Measurements from ENCODE around the gene RAB7B. TPM values are rescaled to one million over a fixed set of nuclear protein-coding genes. Genes with fewer than 3 reads are reported as not detected.
A peak's percentile ranks its signal among the peaks of the same experiment; 100 is the strongest.

Gene RAB7B
- total RNA-seq, 6 experiments from 2014 or later, result 0.14 to 1.4 (median 0.37) TPM

GRCh38 chr1:205929496-205930194, 73.5 kb downstream of the RAB7B start:
- 84% methylated on average over 14 of the region's 19 CpGs for WGBS (ENCODE audit: insufficient coverage, low coverage, low lambda C conversion rate, missing lambda C conversion rate)
- no peaks in the 10 kb centered on the region for H3K36me3 ChIP-seq
- H3K9me3 ChIP-seq, result no peaks in the 10 kb centered on the region
- H3K27me3 ChIP-seq, result no peaks in the 10 kb centered on the region
- no peak for ATAC-seq
- no peak for TF ChIP-seq POLR2A (IDR thresholded peaks at IDR 0.05)
- TF ChIP-seq, protein P1, sequence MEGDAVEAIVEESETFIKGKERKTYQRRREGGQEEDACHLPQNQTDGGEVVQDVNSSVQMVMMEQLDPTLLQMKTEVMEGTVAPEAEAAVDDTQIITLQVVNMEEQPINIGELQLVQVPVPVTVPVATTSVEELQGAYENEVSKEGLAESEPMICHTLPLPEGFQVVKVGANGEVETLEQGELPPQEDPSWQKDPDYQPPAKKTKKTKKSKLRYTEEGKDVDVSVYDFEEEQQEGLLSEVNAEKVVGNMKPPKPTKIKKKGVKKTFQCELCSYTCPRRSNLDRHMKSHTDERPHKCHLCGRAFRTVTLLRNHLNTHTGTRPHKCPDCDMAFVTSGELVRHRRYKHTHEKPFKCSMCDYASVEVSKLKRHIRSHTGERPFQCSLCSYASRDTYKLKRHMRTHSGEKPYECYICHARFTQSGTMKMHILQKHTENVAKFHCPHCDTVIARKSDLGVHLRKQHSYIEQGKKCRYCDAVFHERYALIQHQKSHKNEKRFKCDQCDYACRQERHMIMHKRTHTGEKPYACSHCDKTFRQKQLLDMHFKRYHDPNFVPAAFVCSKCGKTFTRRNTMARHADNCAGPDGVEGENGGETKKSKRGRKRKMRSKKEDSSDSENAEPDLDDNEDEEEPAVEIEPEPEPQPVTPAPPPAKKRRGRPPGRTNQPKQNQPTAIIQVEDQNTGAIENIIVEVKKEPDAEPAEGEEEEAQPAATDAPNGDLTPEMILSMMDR (IDR thresholded peaks at IDR 0.05), result no peak
- no peak overlapping the region for H3K4me3 ChIP-seq
- intact Hi-C loops (cut with DNase I), result loop anchor here in 1 of 2 donors (5.0 to 10.0 kb wide), 2 partner anchors 48 to 175 kb away; no protein-coding TSS in a partner anchor
- no peaks in the 10 kb centered on the region for H3K4me1 ChIP-seq
- no peak for DNase-seq
- no peak overlapping the region for H3K27ac ChIP-seq

DNA sequence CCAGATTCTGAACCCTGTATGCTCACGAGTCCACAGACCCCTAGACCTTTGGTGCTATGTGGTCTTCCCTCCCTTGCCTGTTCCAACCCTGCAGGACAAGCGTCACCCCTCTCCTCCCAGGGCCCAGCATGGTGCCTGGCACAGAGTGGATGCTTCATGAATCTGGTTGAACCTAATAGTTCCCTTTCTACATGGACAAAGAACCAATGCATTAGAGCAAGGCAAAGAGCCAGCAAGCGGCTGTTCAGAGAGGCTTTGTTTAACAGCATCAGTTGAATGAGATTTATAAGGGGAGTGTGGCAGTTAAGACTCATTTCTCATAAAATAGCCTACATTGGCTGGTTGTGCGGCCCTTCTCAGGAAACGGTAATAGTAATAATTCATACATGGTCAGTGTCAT, 74.9 kb downstream of the RAB7B start:
- intact Hi-C loops (cut with DNase I), result loop anchor here in 1 of 2 donors (5.0 to 10.0 kb wide), 2 partner anchors 49 to 176 kb away; no protein-coding TSS in a partner anchor
- DNase-seq (no peak), ATAC-seq (no peak)
- Histone ChIP-seq H3K36me3 (no peaks in the 10 kb centered on the region), H3K4me3 (no peak overlapping the region), H3K27ac (no peak overlapping the region), H3K4me1 (no peaks in the 10 kb centered on the region), H3K27me3 (no peaks in the 10 kb centered on the region), H3K9me3 (no peaks in the 10 kb centered on the region)
- 90% methylated on average over 3 of the region's 5 CpGs for WGBS (ENCODE audit: insufficient coverage, low coverage, low lambda C conversion rate, missing lambda C conversion rate)
- no peak for TF ChIP-seq POLR2A (IDR thresholded peaks at IDR 0.05)
- TF ChIP-seq, protein P1 (IDR thresholded peaks at IDR 0.05), result no peak

GRCh38 chr1:205927676-205928075, 75.5 kb downstream of the RAB7B start:
- TF ChIP-seq, protein P1 (IDR thresholded peaks at IDR 0.05), result no peak
- no peak for TF ChIP-seq POLR2A (IDR thresholded peaks at IDR 0.05)
- intact Hi-C loops (cut with DNase I), result loop anchor here in 1 of 2 donors (5.0 to 10.0 kb wide), 2 partner anchors 50 to 177 kb away; no protein-coding TSS in a partner anchor
- no peak overlapping the region for H3K27ac ChIP-seq

GRCh38 chr1:205927247-205927646, 75.9 kb downstream of the RAB7B start:
- no peak for ATAC-seq
- Histone ChIP-seq H3K27me3 (no peaks in the 10 kb centered on the region), H3K9me3 (no peaks in the 10 kb centered on the region), H3K4me1 (no peaks in the 10 kb centered on the region), H3K36me3 (no peaks in the 10 kb centered on the region), H3K27ac (no peak overlapping the region), H3K4me3 (no peak overlapping the region)
- TF ChIP-seq POLR2A (IDR thresholded peaks at IDR 0.05), result no peak
- TF ChIP-seq, protein P1 (IDR thresholded peaks at IDR 0.05), result no peak
- intact Hi-C loops (cut with DNase I), result loop anchor here in 1 of 2 donors (5.0 to 10.0 kb wide), 2 partner anchors 50 to 178 kb away; no protein-coding TSS in a partner anchor
- WGBS (ENCODE audit: insufficient coverage, low coverage, low lambda C conversion rate, missing lambda C conversion rate), result 82% methylated on average over 4 of the region's 6 CpGs
- peak in 1 of 3 donors; percentile 7 for DNase-seq

More at GRCh38 chr1:205927676-205928075, 75.5 kb downstream of the RAB7B start:
- no peaks in the 10 kb centered on the region for H3K9me3 ChIP-seq
- H3K27me3 ChIP-seq, result no peaks in the 10 kb centered on the region
- no CpG with 5 or more reads among the region's 12 CpGs for WGBS (ENCODE audit: insufficient coverage, low coverage, low lambda C conversion rate, missing lambda C conversion rate)
- ATAC-seq (no peak), DNase-seq (no peak)
- H3K4me3 ChIP-seq, result no peak overlapping the region
- no peaks in the 10 kb centered on the region for H3K4me1 ChIP-seq
- H3K36me3 ChIP-seq, result no peaks in the 10 kb centered on the region

Other genes with a start within 250 kb of the RAB7B start
- gene RAB29, start 227.9 kb downstream of the RAB7B start, total RNA-seq, result 10 to 100 TPM; 16.4 to 26.8 (median 21.2) TPM
- gene SLC41A1, start 190.2 kb downstream of the RAB7B start, total RNA-seq, result 1 to 10 TPM; 3.4 to 6.4 (median 4.6) TPM
- gene PM20D1, start 153.3 kb downstream of the RAB7B start, total RNA-seq, result under 1 TPM in 4 of 6 experiments, not detected in 2; 0.12 to 0.42 (median 0.15) TPM
- under 1 TPM in 1 of 6 experiments, not detected in 5; 0.09 TPM for gene SLC26A9, start 59.9 kb downstream of the RAB7B start, total RNA-seq
- gene CTSE, start 20.5 kb upstream of the RAB7B start, total RNA-seq, result under 1 TPM in 2 of 6 experiments, not detected in 4; 0.11 to 0.22 TPM
- under 1 TPM in 5 of 6 experiments, not detected in 1; 0.18 to 0.57 (median 0.26) TPM for gene RHEX, start 49.8 kb upstream of the RAB7B start, total RNA-seq
- gene AVPR1B, start 114.0 kb upstream of the RAB7B start, total RNA-seq, result not detected
- gene FAM72A, start 199.4 kb upstream of the RAB7B start, total RNA-seq, result 1 to 10 TPM in 2 of 6 experiments, under 1 TPM in 3, not detected in 1; 0.57 to 1.4 (median 0.95) TPM
- gene SRGAP2, start 200.1 kb upstream of the RAB7B start, total RNA-seq, result 10 to 100 TPM in 5 of 6 experiments, 1 to 10 TPM in 1; 9.8 to 20.0 (median 15.3) TPM

Measured in right lobe of liver (tissue), 6 donors.